OCI-LY1 (cell line): Measurements from ENCODE around the gene KIAA0232.

Source experiments
- EZH2 ChIP-seq: fragments of 200-600 bp; sonication (generic), shearing (Covaris generic); IDR thresholded peaks from 2 replicates; pipeline ENCODE4 v1.8.0; 2017; ENCODE audit warnings: borderline replicate concordance, mixed run types, mild to moderate bottlenecking, antibody characterized with exemption, low read length, moderate library complexity, mixed read lengths
- TF ChIP-seq, protein P1 (sequence below): fragments of 200-600 bp; sonication (generic), shearing (Covaris generic); IDR thresholded peaks from 2 replicates; pipeline ENCODE4 v1.5.1; 2017; ENCODE audit warnings: mild to moderate bottlenecking, antibody characterized with exemption, low read length, moderate library complexity, mixed read lengths

DNA sequence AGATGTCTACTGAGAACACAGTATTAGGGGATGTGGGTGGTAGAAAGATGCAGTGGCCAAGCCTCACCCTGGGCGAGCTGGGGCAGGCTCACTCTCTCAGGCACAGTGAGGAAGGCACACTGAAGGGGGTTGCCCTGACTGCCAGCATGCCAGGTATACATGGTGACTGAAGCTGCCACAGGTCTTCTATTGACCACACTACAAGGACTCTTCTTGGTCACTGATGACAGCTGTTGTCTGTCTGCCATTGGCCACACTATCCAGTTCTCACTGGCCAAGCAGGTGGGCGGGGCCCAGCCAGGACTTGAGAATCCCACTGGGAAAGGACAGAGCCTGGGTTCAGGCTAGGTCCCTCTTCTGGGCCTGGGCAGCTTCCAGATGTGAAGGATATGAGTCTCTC is 87.4 kb downstream of the KIAA0232 start:
- TF ChIP-seq, protein P1, sequence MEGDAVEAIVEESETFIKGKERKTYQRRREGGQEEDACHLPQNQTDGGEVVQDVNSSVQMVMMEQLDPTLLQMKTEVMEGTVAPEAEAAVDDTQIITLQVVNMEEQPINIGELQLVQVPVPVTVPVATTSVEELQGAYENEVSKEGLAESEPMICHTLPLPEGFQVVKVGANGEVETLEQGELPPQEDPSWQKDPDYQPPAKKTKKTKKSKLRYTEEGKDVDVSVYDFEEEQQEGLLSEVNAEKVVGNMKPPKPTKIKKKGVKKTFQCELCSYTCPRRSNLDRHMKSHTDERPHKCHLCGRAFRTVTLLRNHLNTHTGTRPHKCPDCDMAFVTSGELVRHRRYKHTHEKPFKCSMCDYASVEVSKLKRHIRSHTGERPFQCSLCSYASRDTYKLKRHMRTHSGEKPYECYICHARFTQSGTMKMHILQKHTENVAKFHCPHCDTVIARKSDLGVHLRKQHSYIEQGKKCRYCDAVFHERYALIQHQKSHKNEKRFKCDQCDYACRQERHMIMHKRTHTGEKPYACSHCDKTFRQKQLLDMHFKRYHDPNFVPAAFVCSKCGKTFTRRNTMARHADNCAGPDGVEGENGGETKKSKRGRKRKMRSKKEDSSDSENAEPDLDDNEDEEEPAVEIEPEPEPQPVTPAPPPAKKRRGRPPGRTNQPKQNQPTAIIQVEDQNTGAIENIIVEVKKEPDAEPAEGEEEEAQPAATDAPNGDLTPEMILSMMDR: no peak
- no peak for TF ChIP-seq EZH2
